ENCODE results near the gene MMGT1.
"Not testable (repeated sequence)": the region's sequence is repeated elsewhere in the genome, so short reads cannot be mapped to it uniquely, and the experiment has no call there.

Gene MMGT1

GRCh38 chrX:135920516-135920915, 53.3 kb downstream of the MMGT1 start:
- FAIRE-seq, result not testable (repeated sequence)

GRCh38 chrX:135914404-135914803, 59.4 kb downstream of the MMGT1 start:
- no peak for FAIRE-seq

All from islet of Langerhans (tissue), 1 donor.